KG1 (cell line): ENCODE measurements around the gene TBXA2R.
"Not testable (repeated sequence)": the region's sequence is repeated elsewhere in the genome, so short reads cannot be mapped to it uniquely, and the experiment has no call there.

Source experiments
- DNase-seq: peaks from one replicate; lab custom pipeline; 2025; lab: John Stamatoyannopoulos, UW

TBXA2R gene

GRCh38 chr19:3606690-3607289 lies at the start of gene TBXA2R:
Gene TBXA2R (minus strand): TSS chr19:3606875. CDS start chr19:3600634, 6,241 bp downstream.
- no peak for DNase-seq

- no peak for DNase-seq
Measured at GRCh38 chr19:3656073-3656746, 49.5 kb upstream of the TBXA2R start.

- no peak for DNase-seq
Measured at GRCh38 chr19:3655402-3656072, 48.9 kb upstream of the TBXA2R start.

GRCh38 chr19:3653865-3654513 lies 47.3 kb upstream of the TBXA2R start:
- DNase-seq: no peak

GRCh38 chr19:3653081-3653795 lies 46.6 kb upstream of the TBXA2R start:
- DNase-seq: no peak

- DNase-seq: no peak
Measured at GRCh38 chr19:3652422-3652821, 45.7 kb upstream of the TBXA2R start.

- no peak for DNase-seq
Measured at GRCh38 chr19:3651684-3652083, 45.0 kb upstream of the TBXA2R start.

GRCh38 chr19:3649888-3650287 lies 43.2 kb upstream of the TBXA2R start:
- DNase-seq: no peak

- no peak for DNase-seq
Measured at GRCh38 chr19:3648037-3648905, 41.6 kb upstream of the TBXA2R start.

- not testable (repeated sequence) for DNase-seq
Measured at GRCh38 chr19:3647102-3647501, 40.4 kb upstream of the TBXA2R start.

GRCh38 chr19:3646336-3647092 lies 39.8 kb upstream of the TBXA2R start:
- no peak for DNase-seq

GRCh38 chr19:3645726-3646125 lies 39.1 kb upstream of the TBXA2R start:
- DNase-seq: no peak

GRCh38 chr19:3645067-3645396 lies 38.4 kb upstream of the TBXA2R start:
- DNase-seq: no peak

GRCh38 chr19:3644351-3645066 lies 37.8 kb upstream of the TBXA2R start:
- no peak for DNase-seq

GRCh38 chr19:3643674-3644313 lies 37.1 kb upstream of the TBXA2R start:
- no peak for DNase-seq

- no peak for DNase-seq
Measured at GRCh38 chr19:3642987-3643673, 36.5 kb upstream of the TBXA2R start.

- no peak for DNase-seq
Measured at GRCh38 chr19:3642296-3642695, 35.6 kb upstream of the TBXA2R start.

GRCh38 chr19:3641515-3642269 lies 35.0 kb upstream of the TBXA2R start:
- no peak for DNase-seq
